Measurements from ENCODE around the gene SORCS1.

Gene SORCS1

GRCh38 chr10:106636766-106637491 is 527.6 kb downstream of the SORCS1 start:
- no peaks in the 10 kb centered on the region for H3K4me1 ChIP-seq
- DNase-seq (ENCODE audit: low spot score in 2 of 2) = no peak
- H3K9me3 ChIP-seq = no peaks in the 10 kb centered on the region
- in situ Hi-C loops (cut with MboI; ENCODE audit: low sequenced_read_pairs) = no loop called here
- no peak overlapping the region for H3K4me3 ChIP-seq
- no peaks in the 10 kb centered on the region for H3K27me3 ChIP-seq (ENCODE audit: low read depth)
- H3K36me3 ChIP-seq (replicated peaks) = no peaks in the 10 kb centered on the region

GRCh38 chr10:106635947-106636346 is 528.6 kb downstream of the SORCS1 start:
- Histone ChIP-seq H3K4me1 (no peaks in the 10 kb centered on the region), H3K4me3 (no peak overlapping the region), H3K9me3 (no peaks in the 10 kb centered on the region), H3K27me3 (ENCODE audit: low read depth) (no peaks in the 10 kb centered on the region), H3K36me3 (replicated peaks) (no peaks in the 10 kb centered on the region)
- no peak for DNase-seq (ENCODE audit: low spot score in 2 of 2)
- in situ Hi-C loops (cut with MboI; ENCODE audit: low sequenced_read_pairs) = no loop called here

GRCh38 chr10:106631016-106631702 is 533.3 kb downstream of the SORCS1 start:
- in situ Hi-C loops (cut with MboI; ENCODE audit: low sequenced_read_pairs) = no loop called here
- peaks cover 2% of the 10 kb centered on the region; the same call in 1 of the 2 replicates for H3K27me3 ChIP-seq (ENCODE audit: low read depth)
- H3K9me3 ChIP-seq = no peaks in the 10 kb centered on the region

GRCh38 chr10:106626371-106626770 is 538.1 kb downstream of the SORCS1 start:
- in situ Hi-C loops (cut with MboI; ENCODE audit: low sequenced_read_pairs) = no loop called here
- Histone ChIP-seq H3K9me3 (no peaks in the 10 kb centered on the region), H3K4me1 (no peaks in the 10 kb centered on the region), H3K4me3 (no peak overlapping the region), H3K27me3 (ENCODE audit: low read depth) (peaks cover 2% of the 10 kb centered on the region; the same call in 1 of the 2 replicates), H3K36me3 (replicated peaks) (no peaks in the 10 kb centered on the region)
- no peak for DNase-seq (ENCODE audit: low spot score in 2 of 2)

More at GRCh38 chr10:106631016-106631702, 533.3 kb downstream of the SORCS1 start:
- no peaks in the 10 kb centered on the region for H3K4me1 ChIP-seq
- H3K4me3 ChIP-seq = no peak overlapping the region
- no peaks in the 10 kb centered on the region for H3K36me3 ChIP-seq (replicated peaks)
- DNase-seq (ENCODE audit: low spot score in 2 of 2) = no peak

- Histone ChIP-seq H3K27me3 (ENCODE audit: low read depth) (peaks cover 2% of the 10 kb centered on the region; the same call in 1 of the 2 replicates), H3K4me1 (no peaks in the 10 kb centered on the region), H3K36me3 (replicated peaks) (no peaks in the 10 kb centered on the region), H3K9me3 (no peaks in the 10 kb centered on the region), H3K4me3 (no peak overlapping the region)
- in situ Hi-C loops (cut with MboI; ENCODE audit: low sequenced_read_pairs) = no loop called here
- DNase-seq (ENCODE audit: low spot score in 2 of 2) = no peak
Measured at GRCh38 chr10:106625751-106626150, 538.8 kb downstream of the SORCS1 start.

- no peak for DNase-seq (ENCODE audit: low spot score in 2 of 2)
- no peaks in the 10 kb centered on the region for H3K27me3 ChIP-seq (ENCODE audit: low read depth)
- in situ Hi-C loops (cut with MboI; ENCODE audit: low sequenced_read_pairs) = no loop called here
- H3K9me3 ChIP-seq = no peaks in the 10 kb centered on the region
- H3K4me3 ChIP-seq = no peak overlapping the region
- no peaks in the 10 kb centered on the region for H3K36me3 ChIP-seq (replicated peaks)
- no peaks in the 10 kb centered on the region for H3K4me1 ChIP-seq
Measured at GRCh38 chr10:106619346-106619745, 545.2 kb downstream of the SORCS1 start.

- in situ Hi-C loops (cut with MboI; ENCODE audit: low sequenced_read_pairs) = no loop called here
- Histone ChIP-seq H3K36me3 (replicated peaks) (no peaks in the 10 kb centered on the region), H3K27me3 (ENCODE audit: low read depth) (no peaks in the 10 kb centered on the region), H3K4me3 (no peak overlapping the region), H3K9me3 (no peaks in the 10 kb centered on the region), H3K4me1 (no peaks in the 10 kb centered on the region)
- no peak for DNase-seq (ENCODE audit: low spot score in 2 of 2)
Measured at GRCh38 chr10:106618646-106619045, 545.9 kb downstream of the SORCS1 start.

GRCh38 chr10:106615081-106615480 is 549.4 kb downstream of the SORCS1 start:
- Histone ChIP-seq H3K9me3 (no peaks in the 10 kb centered on the region), H3K27me3 (ENCODE audit: low read depth) (no peaks in the 10 kb centered on the region), H3K4me1 (no peaks in the 10 kb centered on the region), H3K4me3 (no peak overlapping the region), H3K36me3 (replicated peaks) (no peaks in the 10 kb centered on the region)
- in situ Hi-C loops (cut with MboI; ENCODE audit: low sequenced_read_pairs) = no loop called here
- no peak for DNase-seq (ENCODE audit: low spot score in 2 of 2)

GRCh38 chr10:106614293-106614692 is 550.2 kb downstream of the SORCS1 start:
- DNase-seq (ENCODE audit: low spot score in 2 of 2) = no peak
- Histone ChIP-seq H3K36me3 (replicated peaks) (no peaks in the 10 kb centered on the region), H3K9me3 (no peaks in the 10 kb centered on the region), H3K27me3 (ENCODE audit: low read depth) (no peaks in the 10 kb centered on the region), H3K4me3 (no peak overlapping the region), H3K4me1 (no peaks in the 10 kb centered on the region)
- in situ Hi-C loops (cut with MboI; ENCODE audit: low sequenced_read_pairs) = no loop called here

- Histone ChIP-seq H3K4me1 (no peaks in the 10 kb centered on the region), H3K27me3 (ENCODE audit: low read depth) (no peaks in the 10 kb centered on the region), H3K9me3 (no peaks in the 10 kb centered on the region), H3K36me3 (replicated peaks) (no peaks in the 10 kb centered on the region), H3K4me3 (no peak overlapping the region)
- no peak for DNase-seq (ENCODE audit: low spot score in 2 of 2)
- in situ Hi-C loops (cut with MboI; ENCODE audit: low sequenced_read_pairs) = no loop called here
Measured at GRCh38 chr10:106612381-106612780, 552.1 kb downstream of the SORCS1 start.

- H3K9me3 ChIP-seq = no peaks in the 10 kb centered on the region
- in situ Hi-C loops (cut with MboI; ENCODE audit: low sequenced_read_pairs) = no loop called here
- no peaks in the 10 kb centered on the region for H3K27me3 ChIP-seq (ENCODE audit: low read depth)
- H3K4me3 ChIP-seq = no peak overlapping the region
- no peaks in the 10 kb centered on the region for H3K4me1 ChIP-seq
- DNase-seq (ENCODE audit: low spot score in 2 of 2) = no peak
- H3K36me3 ChIP-seq (replicated peaks) = no peaks in the 10 kb centered on the region
Measured at GRCh38 chr10:106609470-106610266, 554.8 kb downstream of the SORCS1 start.

GRCh38 chr10:106608066-106608465 is 556.4 kb downstream of the SORCS1 start:
- Histone ChIP-seq H3K27me3 (ENCODE audit: low read depth) (no peaks in the 10 kb centered on the region), H3K36me3 (replicated peaks) (no peaks in the 10 kb centered on the region), H3K4me1 (no peaks in the 10 kb centered on the region), H3K4me3 (no peak overlapping the region), H3K9me3 (no peaks in the 10 kb centered on the region)
- no peak for DNase-seq (ENCODE audit: low spot score in 2 of 2)
- in situ Hi-C loops (cut with MboI; ENCODE audit: low sequenced_read_pairs) = no loop called here

- Histone ChIP-seq H3K4me3 (no peak overlapping the region), H3K4me1 (no peaks in the 10 kb centered on the region), H3K9me3 (no peaks in the 10 kb centered on the region), H3K36me3 (replicated peaks) (no peaks in the 10 kb centered on the region), H3K27me3 (ENCODE audit: low read depth) (no peaks in the 10 kb centered on the region)
- in situ Hi-C loops (cut with MboI; ENCODE audit: low sequenced_read_pairs) = no loop called here
- no peak for DNase-seq (ENCODE audit: low spot score in 2 of 2)
Measured at GRCh38 chr10:106595281-106595680, 569.2 kb downstream of the SORCS1 start.

- in situ Hi-C loops (cut with MboI; ENCODE audit: low sequenced_read_pairs) = no loop called here
- H3K4me3 ChIP-seq = no peak overlapping the region
- H3K9me3 ChIP-seq = no peaks in the 10 kb centered on the region
- no peaks in the 10 kb centered on the region for H3K36me3 ChIP-seq (replicated peaks)
- no peaks in the 10 kb centered on the region for H3K4me1 ChIP-seq
- no peak for DNase-seq (ENCODE audit: low spot score in 2 of 2)
- no peaks in the 10 kb centered on the region for H3K27me3 ChIP-seq (ENCODE audit: low read depth)
Measured at GRCh38 chr10:106593876-106594275, 570.6 kb downstream of the SORCS1 start.
